CD1c-positive myeloid dendritic cell (primary cell): Measurements from ENCODE around the gene ADAP1.
"Not testable (repeated sequence)": the region's sequence is repeated elsewhere in the genome, so short reads cannot be mapped to it uniquely, and the experiment has no call there.

Source experiments
- DNase-seq: peaks from one replicate; pipeline ENCODE4 v3.0.0-alpha.2; 2016; ENCODE audit errors: extremely low spot score

Gene ADAP1, protein sequence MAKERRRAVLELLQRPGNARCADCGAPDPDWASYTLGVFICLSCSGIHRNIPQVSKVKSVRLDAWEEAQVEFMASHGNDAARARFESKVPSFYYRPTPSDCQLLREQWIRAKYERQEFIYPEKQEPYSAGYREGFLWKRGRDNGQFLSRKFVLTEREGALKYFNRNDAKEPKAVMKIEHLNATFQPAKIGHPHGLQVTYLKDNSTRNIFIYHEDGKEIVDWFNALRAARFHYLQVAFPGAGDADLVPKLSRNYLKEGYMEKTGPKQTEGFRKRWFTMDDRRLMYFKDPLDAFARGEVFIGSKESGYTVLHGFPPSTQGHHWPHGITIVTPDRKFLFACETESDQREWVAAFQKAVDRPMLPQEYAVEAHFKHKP

DNA sequence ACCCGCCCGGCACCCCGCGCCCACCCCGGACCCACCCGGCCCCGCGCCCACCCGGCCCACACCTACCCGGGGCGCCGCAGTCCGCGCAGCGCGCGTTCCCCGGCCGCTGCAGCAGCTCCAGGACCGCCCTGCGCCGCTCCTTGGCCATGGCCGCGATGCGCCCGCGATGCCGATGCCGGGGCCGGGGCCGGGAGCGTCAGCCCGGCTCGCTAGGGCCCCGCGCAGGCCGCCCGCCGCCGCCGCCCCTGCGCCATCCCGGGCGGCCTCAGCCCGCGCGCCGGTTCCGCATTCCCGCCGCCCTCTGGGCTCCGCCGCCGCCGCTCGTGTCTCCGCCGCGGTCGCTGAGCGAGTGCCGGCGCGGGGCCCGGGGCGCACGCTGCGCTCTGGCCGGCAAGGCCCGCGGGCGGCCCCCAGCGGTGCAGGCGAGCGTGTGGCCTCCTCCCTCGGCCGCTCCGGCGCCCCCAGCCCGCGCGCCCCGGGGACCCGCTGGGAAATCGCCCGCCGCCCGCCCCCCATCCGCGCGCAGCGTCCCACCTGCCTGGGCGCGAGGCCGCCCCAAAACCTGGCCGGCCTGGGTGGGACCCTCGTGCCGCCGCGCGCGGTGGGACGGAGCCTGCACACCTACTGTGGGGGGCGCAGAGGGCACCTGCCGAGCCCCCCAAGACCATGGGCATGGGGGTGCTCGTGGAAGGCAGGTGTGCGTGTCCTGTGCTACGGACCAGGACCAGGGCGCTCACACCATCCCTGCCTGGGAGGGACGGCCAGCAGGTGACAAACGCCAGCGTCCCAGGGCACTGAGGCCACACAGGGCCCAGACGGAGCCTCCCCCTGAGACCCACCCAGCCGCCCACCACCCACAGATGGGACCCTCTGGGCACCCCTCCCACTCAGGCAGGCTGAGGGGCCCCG is at the start of gene ADAP1:
TSS of gene ADAP1 (minus strand) at position 351 of the 909 bp plus-strand sequence. CDS start at position 148, 203 bp downstream.
- peak; percentile 87 for DNase-seq

DNA sequence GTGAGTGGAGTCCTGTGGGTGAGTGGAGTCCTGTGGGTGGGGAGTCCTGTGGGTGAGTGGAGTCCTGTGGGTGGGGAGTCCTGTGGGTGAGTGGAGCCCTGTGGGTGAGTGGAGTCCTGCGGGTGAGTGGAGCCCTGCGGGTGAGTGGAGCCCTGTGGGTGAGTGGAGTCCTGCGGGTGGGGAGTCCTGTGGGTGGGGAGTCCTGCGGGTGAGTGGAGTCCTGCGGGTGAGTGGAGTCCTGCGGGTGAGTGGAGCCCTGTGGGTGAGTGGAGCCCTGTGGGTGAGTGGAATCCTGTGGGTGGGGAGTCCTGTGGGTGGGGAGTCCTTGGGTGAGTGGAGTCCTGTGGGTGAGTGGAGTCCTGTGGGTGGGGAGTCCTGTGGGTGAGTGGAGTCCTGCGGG is 48.0 kb upstream of the ADAP1 start:
- DNase-seq = not testable (repeated sequence)

DNA sequence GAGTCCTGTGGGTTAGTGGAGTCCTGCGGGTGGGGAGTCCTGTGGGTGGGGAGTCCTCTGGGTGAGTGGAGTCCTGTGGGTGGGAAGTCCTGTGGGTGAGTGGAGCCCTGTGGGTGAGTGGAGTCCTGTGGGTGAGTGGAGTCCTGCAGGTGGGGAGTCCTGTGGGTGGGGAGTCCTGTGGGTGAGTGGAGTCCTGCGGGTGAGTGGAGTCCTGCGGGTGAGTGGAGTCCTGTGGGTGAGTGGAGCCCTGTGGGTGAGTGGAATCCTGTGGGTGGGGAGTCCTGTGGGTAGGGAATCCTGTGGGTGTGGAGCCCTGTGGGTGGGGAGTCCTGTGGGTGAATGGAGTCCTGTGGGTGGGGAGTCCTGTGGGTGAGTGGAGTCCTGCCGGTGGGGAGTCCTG is 47.5 kb upstream of the ADAP1 start:
- DNase-seq = not testable (repeated sequence)

DNA sequence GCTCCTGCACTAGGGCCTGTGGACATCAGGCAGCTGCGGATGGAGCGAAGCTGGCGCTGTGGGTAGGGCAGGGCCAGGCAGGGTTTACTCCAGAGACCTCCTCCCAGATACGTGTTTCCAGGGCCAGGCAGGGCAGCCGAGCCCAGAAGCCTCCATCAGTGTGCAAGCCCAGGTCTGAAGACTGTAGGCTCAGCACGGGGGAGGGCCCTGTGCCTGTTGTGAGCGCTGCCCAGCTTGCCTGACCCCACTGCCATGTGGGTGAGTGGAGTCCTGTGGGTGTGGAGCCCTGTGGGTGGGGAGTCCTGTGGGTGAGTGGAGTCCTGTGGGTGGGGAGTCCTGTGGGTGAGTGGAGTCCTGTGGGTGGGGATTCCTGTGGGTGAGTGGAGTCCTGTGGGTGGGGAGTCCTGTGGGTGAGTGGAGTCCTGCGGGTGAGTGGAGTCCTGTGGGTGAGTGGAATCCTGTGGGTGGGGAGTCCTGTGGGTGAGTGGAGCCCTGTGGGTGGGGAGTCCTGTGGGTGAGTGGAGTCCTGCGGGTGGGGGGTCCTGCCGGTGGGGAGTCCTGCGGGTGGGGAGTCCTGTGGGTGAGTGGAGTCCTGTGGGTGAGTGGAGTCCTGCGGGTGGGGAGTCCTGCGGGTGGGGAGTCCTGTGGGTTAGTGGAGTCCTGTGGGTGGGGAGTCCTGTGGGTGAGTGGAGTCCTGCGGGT is 46.7 kb upstream of the ADAP1 start:
- not testable (repeated sequence) for DNase-seq

DNA sequence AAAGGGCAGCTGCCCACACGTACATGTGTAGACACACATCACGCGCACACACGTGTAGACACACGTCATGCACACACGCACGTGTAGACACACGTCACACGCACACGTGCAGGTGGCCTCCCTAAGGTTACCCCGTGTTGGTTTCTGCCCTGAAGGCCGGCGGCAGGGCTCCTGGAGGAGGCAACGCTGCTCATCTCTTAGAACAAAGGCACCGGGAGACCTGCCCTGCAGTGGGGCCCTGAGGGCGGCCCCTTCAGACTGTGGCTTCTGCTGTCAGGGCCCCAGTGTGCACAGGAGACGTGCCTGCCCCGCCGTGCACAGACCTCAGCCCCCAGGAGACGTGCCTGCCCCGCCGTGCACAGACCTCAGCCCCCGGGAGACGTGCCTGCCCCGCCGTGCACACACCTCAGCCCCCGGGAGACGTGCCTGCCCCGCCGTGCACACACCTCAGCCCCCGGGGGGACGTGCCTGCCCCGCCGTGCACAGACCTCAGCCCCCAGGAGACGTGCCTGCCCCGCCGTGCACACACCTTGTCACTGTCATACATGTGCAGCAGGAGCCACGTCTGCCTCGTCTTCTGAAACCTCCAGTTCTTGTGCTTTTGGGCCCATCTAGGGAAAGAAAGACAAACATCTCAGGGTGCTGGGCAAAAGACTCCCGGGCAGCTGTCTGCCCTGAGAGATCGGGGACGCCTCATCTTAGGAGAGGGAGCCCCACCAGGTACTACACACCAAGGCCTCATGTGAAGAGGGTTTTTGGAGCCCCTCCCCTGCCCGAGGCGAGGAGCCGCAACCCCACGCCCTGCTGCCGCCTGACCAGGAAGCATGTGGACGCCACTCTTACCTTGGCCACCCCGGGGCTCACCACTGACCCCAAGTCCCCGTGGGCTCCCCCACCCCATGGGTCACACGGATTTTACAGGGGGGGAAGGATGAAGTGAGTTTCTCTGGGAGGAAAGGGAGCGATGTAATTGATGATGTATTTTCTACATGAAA is 45.8 kb upstream of the ADAP1 start:
- DNase-seq = no peak

DNA sequence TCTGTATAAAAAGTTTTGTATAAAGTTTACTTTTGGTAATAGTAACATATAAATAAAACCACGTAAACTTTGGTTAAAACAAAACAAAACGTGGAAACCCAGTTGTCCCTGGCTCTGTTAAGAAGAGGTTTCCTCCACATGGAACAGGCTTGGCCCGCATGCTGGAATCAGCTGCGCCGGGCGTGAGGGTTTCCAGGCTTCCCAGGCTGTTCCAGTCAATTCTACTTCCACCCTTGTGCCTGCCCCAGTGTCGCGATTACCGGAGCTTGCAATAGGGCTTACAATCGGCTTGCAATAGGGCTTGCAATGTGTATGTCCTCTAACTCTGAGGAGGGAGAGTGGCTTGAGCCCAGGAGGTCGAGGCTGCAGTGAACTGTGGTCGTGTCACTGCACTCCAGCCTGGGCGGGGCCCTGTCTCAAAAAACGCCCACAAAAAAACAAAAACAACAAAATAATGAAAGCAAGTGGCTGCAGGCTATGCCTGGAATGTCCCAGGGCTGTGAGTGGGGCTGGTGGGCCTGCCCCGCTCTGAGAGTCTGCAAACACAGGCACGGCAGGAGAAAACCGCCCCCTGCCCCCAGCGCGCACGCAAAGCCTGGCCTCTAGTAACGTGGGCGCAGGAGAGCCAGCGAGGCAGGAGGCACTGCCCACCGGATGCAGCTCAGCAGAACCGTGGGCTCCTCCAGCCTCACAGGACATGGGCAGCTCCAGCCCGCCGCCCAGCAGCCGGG is 44.8 kb upstream of the ADAP1 start:
- DNase-seq = no peak

DNA sequence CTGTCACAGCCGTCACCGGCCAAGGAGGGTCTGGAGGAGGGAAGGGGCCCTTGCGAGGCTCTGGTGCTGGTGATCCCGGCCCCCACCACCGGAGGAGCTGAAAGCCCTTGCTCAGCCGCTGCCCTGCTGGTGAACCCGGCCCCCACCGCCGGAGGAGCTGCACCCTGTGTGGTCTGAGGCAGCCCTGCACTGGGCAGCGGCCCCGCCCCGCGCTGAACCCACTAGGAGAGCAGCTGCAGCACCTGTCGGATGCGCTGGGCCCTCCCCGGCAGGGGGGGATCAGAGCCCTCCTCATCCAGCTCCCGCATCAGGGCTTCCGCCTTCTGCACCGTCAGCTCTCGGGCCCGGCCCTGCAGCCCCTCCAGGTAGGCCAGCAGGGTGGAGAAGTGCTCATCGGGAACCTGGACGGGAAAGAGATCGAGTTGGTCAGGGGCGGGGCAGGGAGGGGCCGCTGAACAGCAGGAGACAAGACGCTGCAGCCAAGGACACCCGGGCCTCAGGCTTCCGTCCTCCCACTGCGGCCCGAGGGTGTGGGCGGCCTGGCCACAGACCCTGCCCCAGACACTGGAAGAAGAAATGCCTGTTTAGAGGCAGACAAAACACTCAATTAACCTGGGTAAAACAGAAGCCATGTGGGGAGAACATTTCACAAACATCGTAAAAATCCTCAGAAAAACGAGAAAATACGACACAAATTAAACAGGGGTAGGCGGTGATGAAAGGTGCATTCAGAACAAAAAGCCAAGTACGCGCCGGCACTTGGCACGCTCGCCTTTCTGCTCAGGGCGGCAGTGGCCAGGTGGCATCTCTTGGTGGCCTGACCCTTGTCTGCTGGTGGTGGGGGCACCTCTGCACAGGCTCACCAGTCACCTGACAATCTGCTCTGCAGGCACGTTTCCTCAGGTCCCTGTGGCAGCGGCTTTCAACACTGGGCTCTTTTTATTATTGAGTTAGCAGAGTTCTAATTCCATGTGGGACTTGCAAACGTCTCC is 43.2 kb upstream of the ADAP1 start:
- DNase-seq = no peak

DNA sequence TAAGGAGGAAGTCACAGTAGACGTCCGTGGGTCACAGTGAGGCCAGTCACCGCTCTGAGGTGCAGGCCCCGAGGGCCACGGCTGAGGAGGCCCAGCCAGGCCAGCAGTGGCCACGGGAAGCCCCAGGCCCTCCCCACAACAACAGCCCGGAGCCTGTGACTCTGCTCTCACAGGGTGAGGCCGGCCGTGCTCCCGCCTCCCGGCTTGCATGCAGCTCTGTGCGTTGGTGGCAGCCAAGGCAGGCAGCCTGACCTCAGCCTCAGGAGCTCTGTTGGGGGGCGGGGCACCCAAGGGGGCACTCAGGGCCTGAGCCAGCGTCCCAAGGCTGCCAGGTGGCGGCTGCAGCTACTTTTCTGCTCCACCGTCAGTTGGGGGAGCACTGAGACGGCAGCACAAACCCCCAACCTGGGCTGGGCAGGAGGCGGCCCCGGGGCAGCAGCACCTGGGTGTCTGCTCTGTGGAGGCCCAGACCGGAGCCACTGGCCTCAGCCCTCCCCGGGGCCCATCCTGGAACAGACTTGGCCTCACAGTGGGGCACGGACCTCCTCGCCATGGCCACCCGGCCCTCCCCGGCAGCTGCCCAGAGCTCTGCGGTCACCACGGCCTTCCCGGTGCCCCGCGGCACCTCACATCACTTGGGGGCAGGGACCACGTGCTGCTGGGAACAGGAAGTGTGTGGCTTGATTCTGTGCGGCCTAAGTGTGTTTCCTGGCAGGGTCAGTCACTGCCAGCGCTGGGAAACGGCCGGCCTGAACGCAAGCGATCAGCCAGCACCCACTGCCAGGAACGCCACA is 41.8 kb upstream of the ADAP1 start:
- no peak for DNase-seq

DNA sequence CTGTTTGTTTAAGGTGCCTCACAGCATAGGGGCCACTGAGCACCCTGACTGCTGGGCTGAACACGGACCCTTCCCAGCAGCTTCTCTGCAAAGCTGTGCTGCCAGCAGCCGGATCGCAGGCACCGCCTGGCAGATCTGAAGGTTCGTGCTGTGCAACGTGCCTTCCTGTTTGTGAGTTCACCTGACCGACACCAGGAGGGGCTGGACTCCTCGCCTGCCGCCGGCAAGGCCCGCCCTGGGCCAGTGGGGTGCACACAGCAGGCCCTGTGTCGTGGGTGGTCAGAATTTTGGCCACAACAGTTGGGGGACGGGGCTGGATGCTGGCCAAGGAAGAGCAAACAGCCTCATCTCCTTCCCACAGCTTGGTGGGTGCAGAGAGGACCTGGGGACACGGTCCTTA is 41.1 kb upstream of the ADAP1 start:
- DNase-seq = no peak

DNA sequence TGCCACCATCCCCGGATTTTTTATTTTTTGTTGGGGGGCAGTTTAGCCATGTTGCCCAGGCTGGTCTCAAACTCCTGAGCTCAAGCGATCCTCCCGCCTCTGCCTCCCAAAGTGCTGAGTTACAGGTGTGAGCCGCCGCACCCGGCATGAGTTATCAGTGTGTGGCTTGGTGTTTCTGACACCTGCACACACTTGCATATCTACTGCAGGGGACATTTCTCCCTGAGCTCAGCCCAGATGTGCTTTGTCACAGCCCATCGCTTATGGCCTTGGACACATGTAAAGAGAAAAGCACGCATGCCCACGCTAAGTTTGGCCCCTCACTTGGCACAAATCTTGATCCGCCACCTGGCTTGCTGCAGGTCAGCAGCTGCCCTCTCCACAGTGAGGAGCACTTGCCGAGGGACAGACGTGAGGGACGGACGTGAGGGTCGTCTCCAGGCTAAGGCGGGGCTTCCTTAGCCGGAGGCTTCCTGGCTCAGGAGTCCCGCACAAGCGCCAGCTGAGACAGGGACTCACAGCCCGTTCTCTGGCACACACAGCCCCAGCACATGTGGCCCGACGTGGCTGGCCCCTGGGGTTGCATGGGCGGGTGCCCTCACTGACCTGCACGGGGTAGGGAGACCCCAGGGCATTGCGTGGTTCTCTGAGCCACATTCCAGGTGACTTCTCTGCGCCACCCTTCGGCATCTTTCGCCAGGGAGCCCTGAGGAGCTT is 40.3 kb upstream of the ADAP1 start:
- no peak for DNase-seq

DNA sequence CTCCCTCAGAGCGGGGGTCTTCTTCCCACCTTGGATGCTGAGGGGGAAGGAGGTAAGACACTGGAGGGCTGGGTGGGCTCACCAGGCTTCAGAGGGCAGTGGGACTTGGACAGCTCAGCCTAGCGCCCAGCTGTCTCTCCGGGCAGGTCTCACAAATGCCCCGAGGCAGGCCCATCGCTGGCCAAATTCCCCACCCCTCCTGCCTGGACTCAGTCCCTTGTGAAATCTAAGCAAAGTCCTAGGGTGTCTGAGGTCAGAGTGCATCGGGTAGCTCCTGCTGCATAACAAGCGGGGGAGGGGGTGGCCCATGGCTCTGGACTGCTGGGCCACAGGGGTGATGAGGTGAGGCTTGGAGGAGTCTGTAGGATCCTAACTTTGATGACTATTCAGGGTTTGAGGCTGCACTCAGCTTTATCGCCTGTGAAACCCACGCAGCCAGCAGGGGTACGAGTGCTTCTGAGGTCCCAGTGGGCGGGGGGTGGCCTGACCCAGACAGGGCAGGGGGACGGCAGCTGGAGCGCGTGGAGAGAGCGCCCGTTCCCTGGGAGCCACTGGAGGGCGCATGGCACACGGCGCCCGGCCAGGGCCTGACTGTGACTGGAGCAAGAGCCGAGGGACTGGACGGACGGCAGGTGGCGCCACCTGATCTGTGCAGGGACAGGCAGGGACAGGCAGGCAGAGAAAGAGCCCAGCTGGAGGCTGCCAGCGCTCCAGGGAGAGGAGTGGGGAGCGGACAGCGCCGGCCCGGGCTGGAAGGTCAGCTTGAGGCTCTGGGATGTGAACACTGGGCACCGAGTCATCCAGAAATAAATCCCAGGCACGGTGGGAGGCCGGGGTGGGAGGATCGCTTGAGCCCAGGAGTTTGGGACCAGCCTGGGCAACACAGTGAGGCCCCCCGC is 38.5 kb upstream of the ADAP1 start:
- peak; percentile 96 for DNase-seq

DNA sequence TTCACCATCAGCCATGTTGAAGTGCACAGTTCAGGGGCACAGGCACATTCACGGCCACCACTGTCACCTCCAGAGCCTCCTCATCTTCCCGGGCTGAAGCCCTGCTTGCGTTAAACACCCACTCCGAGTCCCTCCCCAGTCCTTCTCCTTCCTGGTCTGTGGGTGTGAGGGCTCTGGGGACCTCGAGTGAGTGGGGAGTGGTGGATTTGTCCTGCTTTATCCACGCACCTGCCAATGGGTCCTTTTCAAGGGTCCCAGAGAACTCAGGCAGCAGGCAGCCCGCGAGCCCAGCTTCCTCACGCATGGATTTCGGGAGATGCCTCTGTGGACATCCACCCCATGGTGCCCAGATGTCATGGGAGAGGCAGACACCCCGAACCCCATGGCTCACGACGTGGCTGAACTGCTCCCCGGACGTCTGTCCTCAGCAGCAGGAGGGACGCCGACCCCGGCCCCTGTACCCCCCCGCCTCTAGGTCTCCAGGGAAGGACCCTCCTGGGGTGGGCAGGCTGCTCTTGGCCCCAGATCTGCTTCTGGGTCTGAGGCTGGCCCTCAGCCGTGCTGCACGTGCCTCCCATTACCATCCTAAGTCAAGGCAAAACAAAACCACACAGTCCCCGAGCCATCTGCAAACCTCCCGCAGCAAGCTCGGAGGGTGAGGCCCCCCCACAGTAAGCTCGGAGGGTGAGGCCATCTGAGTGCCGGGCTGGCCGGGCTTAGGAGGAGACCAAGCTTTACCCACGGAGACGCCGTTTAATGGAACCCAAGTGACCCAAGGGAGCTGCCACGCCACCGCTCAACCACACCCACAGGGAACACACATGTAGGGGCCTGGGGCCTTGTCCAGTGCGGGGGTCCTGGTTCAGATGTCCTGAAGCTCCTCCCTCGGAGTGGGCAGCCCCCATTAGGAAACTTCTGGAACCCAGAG is 37.5 kb upstream of the ADAP1 start:
- DNase-seq = no peak

DNA sequence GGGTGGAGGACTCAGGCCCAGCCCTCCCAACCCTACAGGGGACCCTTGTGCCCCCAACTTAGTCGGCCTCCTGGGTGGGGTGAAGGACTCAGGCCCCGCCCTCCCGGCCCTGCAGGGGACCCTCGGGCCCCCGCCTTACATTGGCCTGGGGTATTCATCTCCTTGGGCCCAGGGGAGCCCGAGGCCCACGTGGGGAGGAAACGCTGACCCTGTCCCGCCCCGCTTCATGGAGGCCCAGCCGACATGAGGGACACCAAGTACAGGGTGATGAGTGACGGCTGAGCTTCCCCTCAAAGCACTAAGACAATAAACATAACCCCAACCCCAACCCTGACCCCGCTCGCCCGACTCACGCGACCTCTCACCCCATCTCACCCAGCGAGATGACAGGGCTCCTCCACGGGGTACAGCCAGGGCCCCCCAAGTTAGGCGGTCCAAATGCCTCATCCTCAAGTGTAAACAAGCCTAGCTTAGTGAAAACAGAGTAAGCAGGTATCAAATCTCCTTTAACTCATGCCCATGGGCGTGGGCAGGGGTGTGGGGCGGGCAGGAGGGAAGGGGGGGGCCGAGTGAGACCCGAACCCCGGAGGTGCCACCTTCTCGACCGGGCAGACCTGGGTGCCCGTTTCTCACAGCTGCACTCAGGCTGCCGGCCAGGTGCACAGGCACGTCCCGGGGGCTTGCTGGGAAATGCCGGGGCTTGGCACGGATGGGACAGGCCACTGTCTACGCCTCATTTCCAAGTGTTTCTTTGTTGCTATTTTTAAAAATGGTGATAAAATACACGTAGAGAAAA is 36.7 kb upstream of the ADAP1 start:
- no peak for DNase-seq

DNA sequence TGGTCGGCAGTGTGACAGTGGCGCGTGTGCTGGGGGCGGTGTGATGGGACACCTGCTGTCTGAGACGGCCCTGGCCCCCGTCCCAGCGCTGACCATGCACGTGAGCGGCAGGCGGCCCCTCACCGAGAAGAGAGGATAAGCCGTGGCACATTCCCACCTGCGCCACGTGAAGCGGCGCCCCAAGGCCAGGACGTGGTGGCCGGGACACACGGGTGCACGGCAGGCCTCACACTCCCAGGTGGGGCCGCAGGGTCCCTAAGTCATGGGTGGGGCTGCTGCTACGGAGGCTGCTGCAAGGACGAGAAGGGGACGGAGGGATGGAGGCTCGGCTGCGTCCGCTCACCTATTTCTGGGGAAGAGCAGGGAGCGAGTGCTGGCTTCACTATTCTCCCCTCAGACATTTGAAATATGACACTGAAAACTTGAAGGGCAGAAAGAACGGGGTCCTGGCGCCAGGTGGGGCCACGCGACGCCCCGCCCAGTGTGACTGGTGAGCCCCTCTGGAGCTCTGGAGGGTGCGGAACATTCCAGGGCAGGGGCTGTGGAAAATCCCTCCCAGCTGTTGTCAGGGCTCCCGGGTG is 36.0 kb upstream of the ADAP1 start:
- no peak for DNase-seq
